DOHH2 (cell line): ENCODE results near the gene ITGB5.

Source experiments
- H3F3A ChIP-seq: fragments of 200-600 bp; sonication (generic), shearing (Covaris generic); 2 replicates; pipeline ENCODE4 v1.6.0; 2016; ENCODE audit warnings: antibody characterized with exemption, mild to moderate bottlenecking; ENCODE audit not compliant: control insufficient read depth, insufficient read depth
- H3K27ac ChIP-seq: fragments of 200-600 bp; sonication (generic); 2 replicates; pipeline ENCODE4 v1.5.1; 2014; ENCODE audit warnings: low read depth, mild to moderate bottlenecking, low read length, moderate library complexity
- H3K27me3 ChIP-seq: fragments of 200-600 bp; sonication (generic); 2 replicates; pipeline ENCODE4 v1.6.1; 2014; ENCODE audit warnings: mild to moderate bottlenecking, low read length, mixed read lengths; ENCODE audit not compliant: control insufficient read depth
- H3K36me3 ChIP-seq: fragments of 200-600 bp; sonication (generic); 2 replicates; pipeline ENCODE4 v1.6.1; 2014; ENCODE audit warnings: mild to moderate bottlenecking, low read length, moderate library complexity, mixed read lengths; ENCODE audit not compliant: control insufficient read depth
- H3K4me1 ChIP-seq: fragments of 200-600 bp; sonication (generic); 2 replicates; pipeline ENCODE4 v1.6.1; 2014; ENCODE audit warnings: mild to moderate bottlenecking, low read length, mixed read lengths; ENCODE audit not compliant: control insufficient read depth
- H3K4me2 ChIP-seq: fragments of 200-600 bp; sonication (generic); 2 replicates; pipeline ENCODE4 v1.6.0; 2014; ENCODE audit warnings: mild to moderate bottlenecking, low read length, moderate library complexity
- H3K4me3 ChIP-seq: fragments of 200-600 bp; sonication (generic); 2 replicates; pipeline ENCODE4 v1.5.1; 2014; ENCODE audit warnings: mild to moderate bottlenecking, low read length, mixed read lengths
- H3K79me2 ChIP-seq: fragments of 200-600 bp; sonication (generic); 2 replicates; pipeline ENCODE4 v1.6.1; 2014; ENCODE audit warnings: mild to moderate bottlenecking, low read length, mixed read lengths; ENCODE audit not compliant: control insufficient read depth
- H3K9me2 ChIP-seq: fragments of 200-600 bp; sonication (generic); replicated peaks from 2 replicates; pipeline ENCODE4 v1.6.1; 2014; ENCODE audit warnings: mild to moderate bottlenecking, low read length, mixed read lengths; ENCODE audit not compliant: control insufficient read depth
- H3K9me3 ChIP-seq: fragments of 200-600 bp; sonication (generic); 2 replicates; pipeline ENCODE4 v1.6.1; 2014; ENCODE audit warnings: antibody characterized with exemption, low read length, mixed read lengths; ENCODE audit not compliant: control insufficient read depth, insufficient read depth
- H4K20me1 ChIP-seq: fragments of 200-600 bp; sonication (generic); 2 replicates; pipeline ENCODE4 v1.6.0; 2014; ENCODE audit warnings: low read depth, mild to moderate bottlenecking, antibody characterized with exemption, low read length, moderate library complexity; ENCODE audit not compliant: control insufficient read depth, insufficient read depth
- EZH2phosphoT487 ChIP-seq: fragments of 200-600 bp; sonication (generic); IDR thresholded peaks from 2 replicates; pipeline ENCODE4 v1.6.1; 2017; ENCODE audit warnings: borderline replicate concordance, mild to moderate bottlenecking, antibody characterized with exemption, low read length, moderate library complexity, mixed read lengths
- TF ChIP-seq, protein P1 (sequence below): fragments of 200-600 bp; sonication (generic); IDR thresholded peaks from one replicate; pipeline ENCODE4 v1.5.1; 2014; ENCODE audit warnings: antibody characterized with exemption, mild to moderate bottlenecking, low read depth, low read length; ENCODE audit not compliant: poor library complexity, severe bottlenecking

The ITGB5 gene

DNA sequence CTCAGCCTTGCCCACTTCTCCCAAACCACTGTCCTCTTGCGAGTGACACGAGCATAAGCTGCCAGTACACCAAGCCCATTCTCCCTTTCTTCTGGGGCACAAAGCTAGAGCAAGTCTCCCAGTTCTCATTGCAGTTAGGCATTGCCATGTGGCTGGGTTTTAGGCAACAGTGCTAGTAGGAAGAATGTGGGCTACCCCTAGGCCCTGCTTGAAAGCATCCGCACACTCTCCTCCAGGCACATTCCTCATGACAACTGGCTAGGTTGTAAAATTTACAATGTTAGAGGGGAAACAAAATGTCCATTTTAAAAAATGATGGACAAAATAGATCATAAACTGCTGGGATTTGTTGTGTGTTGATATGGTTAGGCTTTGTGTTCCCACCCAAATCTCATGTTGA is 19.7 kb downstream of the ITGB5 start:
- Histone ChIP-seq H3K4me1 (no peaks in the 10 kb centered on the region), H3K36me3 (no peaks in the 10 kb centered on the region), H3K9me2 (no peaks in the 10 kb centered on the region), H3K4me3 (no peak overlapping the region), H3K4me2 (no peak overlapping the region), H3K27ac (no peak overlapping the region), H3F3A (no peaks in the 10 kb centered on the region), H3K9me3 (no peaks in the 10 kb centered on the region), H3K79me2 (no peaks in the 10 kb centered on the region), H4K20me1 (no peaks in the 10 kb centered on the region), H3K27me3 (no peaks in the 10 kb centered on the region; the same call in 1 of the 2 replicates)
- no peak for TF ChIP-seq EZH2phosphoT487
- TF ChIP-seq, protein P1, sequence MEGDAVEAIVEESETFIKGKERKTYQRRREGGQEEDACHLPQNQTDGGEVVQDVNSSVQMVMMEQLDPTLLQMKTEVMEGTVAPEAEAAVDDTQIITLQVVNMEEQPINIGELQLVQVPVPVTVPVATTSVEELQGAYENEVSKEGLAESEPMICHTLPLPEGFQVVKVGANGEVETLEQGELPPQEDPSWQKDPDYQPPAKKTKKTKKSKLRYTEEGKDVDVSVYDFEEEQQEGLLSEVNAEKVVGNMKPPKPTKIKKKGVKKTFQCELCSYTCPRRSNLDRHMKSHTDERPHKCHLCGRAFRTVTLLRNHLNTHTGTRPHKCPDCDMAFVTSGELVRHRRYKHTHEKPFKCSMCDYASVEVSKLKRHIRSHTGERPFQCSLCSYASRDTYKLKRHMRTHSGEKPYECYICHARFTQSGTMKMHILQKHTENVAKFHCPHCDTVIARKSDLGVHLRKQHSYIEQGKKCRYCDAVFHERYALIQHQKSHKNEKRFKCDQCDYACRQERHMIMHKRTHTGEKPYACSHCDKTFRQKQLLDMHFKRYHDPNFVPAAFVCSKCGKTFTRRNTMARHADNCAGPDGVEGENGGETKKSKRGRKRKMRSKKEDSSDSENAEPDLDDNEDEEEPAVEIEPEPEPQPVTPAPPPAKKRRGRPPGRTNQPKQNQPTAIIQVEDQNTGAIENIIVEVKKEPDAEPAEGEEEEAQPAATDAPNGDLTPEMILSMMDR: no peak

DNA sequence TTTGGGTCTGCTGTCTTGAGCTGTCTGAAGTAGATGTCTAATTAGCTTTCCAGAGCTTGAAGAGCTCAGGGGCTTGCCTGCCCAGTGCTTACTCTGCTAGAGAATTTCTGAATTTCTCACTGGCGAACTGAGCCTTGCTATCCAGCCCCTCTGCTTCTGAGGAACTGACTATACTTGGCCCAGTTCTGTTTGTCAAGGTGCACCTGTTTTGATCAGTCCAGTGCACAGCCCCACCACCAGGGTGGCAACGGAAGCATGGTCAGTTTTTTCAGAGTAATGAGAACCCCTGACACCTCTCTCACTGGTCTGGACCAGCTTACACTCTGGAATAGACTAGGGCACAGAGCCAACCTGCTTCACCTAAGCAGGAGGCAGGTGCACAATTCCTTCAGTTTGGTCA is 25.2 kb downstream of the ITGB5 start:
- Histone ChIP-seq H3K9me2 (no peaks in the 10 kb centered on the region), H3K79me2 (no peaks in the 10 kb centered on the region), H3K36me3 (no peaks in the 10 kb centered on the region), H3K27ac (no peak overlapping the region), H3K27me3 (no peaks in the 10 kb centered on the region), H3K4me2 (no peak overlapping the region), H4K20me1 (no peaks in the 10 kb centered on the region), H3K9me3 (no peaks in the 10 kb centered on the region), H3K4me3 (no peak overlapping the region), H3F3A (no peaks in the 10 kb centered on the region), H3K4me1 (no peaks in the 10 kb centered on the region)
- TF ChIP-seq, protein P1: no peak
- no peak for TF ChIP-seq EZH2phosphoT487

- Histone ChIP-seq H3K27me3 (no peaks in the 10 kb centered on the region), H3K4me1 (no peaks in the 10 kb centered on the region), H3F3A (no peaks in the 10 kb centered on the region), H3K4me3 (no peak overlapping the region), H3K27ac (no peak overlapping the region), H3K9me2 (no peaks in the 10 kb centered on the region), H3K9me3 (no peaks in the 10 kb centered on the region), H4K20me1 (no peaks in the 10 kb centered on the region), H3K79me2 (no peaks in the 10 kb centered on the region), H3K36me3 (no peaks in the 10 kb centered on the region), H3K4me2 (no peak overlapping the region)
- TF ChIP-seq, protein P1: no peak
- TF ChIP-seq EZH2phosphoT487: no peak
Observed at GRCh38 chr3:124861041-124861440, 26.1 kb downstream of the ITGB5 start.

DNA sequence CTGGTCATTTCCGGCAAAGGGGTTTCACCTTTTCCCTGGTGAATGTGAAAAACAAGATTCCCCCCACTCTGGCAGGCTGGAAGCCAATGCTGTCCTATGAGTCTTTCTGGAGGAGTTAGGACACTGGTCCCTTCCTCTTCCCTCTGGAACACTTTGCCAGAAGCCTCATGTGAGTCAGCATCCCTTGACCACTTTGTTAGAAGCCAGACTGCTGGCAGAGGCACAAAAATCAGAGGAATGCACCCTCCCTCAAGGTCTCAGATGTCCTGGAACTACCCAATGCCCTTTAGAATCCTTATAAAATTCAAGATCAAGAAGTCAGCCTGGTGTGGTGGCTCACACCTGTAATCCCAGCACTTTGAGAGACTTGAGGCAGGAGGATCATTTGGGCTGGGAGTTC is 26.6 kb downstream of the ITGB5 start:
- no peaks in the 10 kb centered on the region for H3K79me2 ChIP-seq
- H4K20me1 ChIP-seq: no peaks in the 10 kb centered on the region
- H3K4me1 ChIP-seq: no peaks in the 10 kb centered on the region
- no peak overlapping the region for H3K4me2 ChIP-seq
- no peak overlapping the region for H3K27ac ChIP-seq
- no peak overlapping the region for H3K4me3 ChIP-seq
- no peaks in the 10 kb centered on the region for H3K9me3 ChIP-seq
- no peaks in the 10 kb centered on the region for H3F3A ChIP-seq
- H3K36me3 ChIP-seq: no peaks in the 10 kb centered on the region
- H3K9me2 ChIP-seq: no peaks in the 10 kb centered on the region
- TF ChIP-seq EZH2phosphoT487: no peak
- TF ChIP-seq, protein P1: no peak
- no peaks in the 10 kb centered on the region for H3K27me3 ChIP-seq
